Chondrocyte (in vitro differentiated cells): ENCODE measurements around the gene PRRX2. TPM values are rescaled to one million over a fixed set of nuclear protein-coding genes. Genes with fewer than 3 reads are reported as not detected.

Experiments used
- DNase-seq: peaks from one replicate; pipeline ENCODE4 v3.0.0; 2021; ENCODE audit warnings: mixed read lengths, low spot score
- H3K27ac Mint-ChIP-seq: one replicate; pipeline ENCODE4 v1.8.0; 2021; ENCODE audit warnings: mild to moderate bottlenecking, moderate library complexity, mixed read lengths; ENCODE audit not compliant: unreplicated experiment
- H3K27me3 Mint-ChIP-seq: 2 replicates; pipeline ENCODE4 v1.8.0; 2021; ENCODE audit warnings: low read depth, mixed read lengths
- H3K36me3 Mint-ChIP-seq: 2 replicates; pipeline ENCODE4 v1.8.0; 2021; ENCODE audit warnings: low read depth, mixed read lengths
- H3K4me1 Mint-ChIP-seq: 2 replicates; pipeline ENCODE4 v1.8.0; 2021; ENCODE audit warnings: low read depth, mild to moderate bottlenecking, mixed read lengths
- H3K4me3 Mint-ChIP-seq: one replicate; pipeline ENCODE4 v1.8.0; 2021; ENCODE audit warnings: mild to moderate bottlenecking, moderate library complexity, mixed read lengths; ENCODE audit not compliant: unreplicated experiment
- H3K9me3 Mint-ChIP-seq: 2 replicates; pipeline ENCODE4 v1.8.0; 2021; ENCODE audit warnings: low read depth, mixed read lengths
- total RNA-seq: library from RNA; stranded (reverse); gene quantifications from 3 replicates; pipeline ENCODE4 v1.2.1, GENCODE V29; 2021
- TF ChIP-seq, protein P1 (sequence below): fragments of 200-600 bp; sonication (generic); IDR thresholded peaks from 2 replicates; pipeline ENCODE4 v1.5.0; 2021; ENCODE audit warnings: antibody characterized with exemption, mild to moderate bottlenecking, moderate library complexity

Gene PRRX2
- total RNA-seq, 1 donor from 2014 or later, result 5.7 TPM

GRCh38 chr9:129628709-129629108 is 36.7 kb upstream of the PRRX2 start:
- peak overlapping the region; percentile 36 for H3K27ac Mint-ChIP-seq
- H3K36me3 Mint-ChIP-seq, result peaks cover 2% of the 10 kb centered on the region
- peaks cover 54% of the 10 kb centered on the region for H3K4me1 Mint-ChIP-seq
- no peak for DNase-seq
- no peak overlapping the region for H3K4me3 Mint-ChIP-seq
- TF ChIP-seq, protein P1, sequence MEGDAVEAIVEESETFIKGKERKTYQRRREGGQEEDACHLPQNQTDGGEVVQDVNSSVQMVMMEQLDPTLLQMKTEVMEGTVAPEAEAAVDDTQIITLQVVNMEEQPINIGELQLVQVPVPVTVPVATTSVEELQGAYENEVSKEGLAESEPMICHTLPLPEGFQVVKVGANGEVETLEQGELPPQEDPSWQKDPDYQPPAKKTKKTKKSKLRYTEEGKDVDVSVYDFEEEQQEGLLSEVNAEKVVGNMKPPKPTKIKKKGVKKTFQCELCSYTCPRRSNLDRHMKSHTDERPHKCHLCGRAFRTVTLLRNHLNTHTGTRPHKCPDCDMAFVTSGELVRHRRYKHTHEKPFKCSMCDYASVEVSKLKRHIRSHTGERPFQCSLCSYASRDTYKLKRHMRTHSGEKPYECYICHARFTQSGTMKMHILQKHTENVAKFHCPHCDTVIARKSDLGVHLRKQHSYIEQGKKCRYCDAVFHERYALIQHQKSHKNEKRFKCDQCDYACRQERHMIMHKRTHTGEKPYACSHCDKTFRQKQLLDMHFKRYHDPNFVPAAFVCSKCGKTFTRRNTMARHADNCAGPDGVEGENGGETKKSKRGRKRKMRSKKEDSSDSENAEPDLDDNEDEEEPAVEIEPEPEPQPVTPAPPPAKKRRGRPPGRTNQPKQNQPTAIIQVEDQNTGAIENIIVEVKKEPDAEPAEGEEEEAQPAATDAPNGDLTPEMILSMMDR, result no peak
- no peaks in the 10 kb centered on the region for H3K9me3 Mint-ChIP-seq
- H3K27me3 Mint-ChIP-seq, result no peaks in the 10 kb centered on the region

DNA sequence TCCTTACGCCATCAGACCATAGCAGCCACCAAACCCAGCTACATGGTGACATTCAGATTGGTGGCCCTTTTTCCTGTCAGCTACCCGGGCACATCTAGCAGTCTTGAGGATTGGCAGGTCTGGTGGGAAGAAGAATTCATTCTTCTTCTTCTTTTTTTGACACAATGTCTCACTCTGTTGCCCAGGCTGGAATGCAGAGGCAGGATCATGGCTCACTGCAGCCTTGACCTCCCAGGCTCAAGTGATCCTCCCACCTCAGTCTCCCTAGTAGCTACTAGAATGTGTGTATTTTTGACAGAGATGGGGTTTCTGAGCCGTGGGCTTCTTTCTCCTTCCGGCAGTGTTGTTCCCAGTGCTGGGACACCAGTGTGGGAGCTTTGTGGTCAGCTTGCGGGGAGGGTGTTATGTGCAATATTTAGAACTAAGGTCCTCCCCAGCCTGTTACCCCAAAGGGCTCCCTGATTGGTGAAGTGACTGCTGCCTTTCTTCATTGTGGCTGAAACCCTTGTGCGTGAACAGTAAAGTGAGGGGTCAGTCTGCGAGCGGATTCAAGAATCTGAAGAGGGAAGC is 36.1 kb upstream of the PRRX2 start:
- no peak overlapping the region for H3K4me3 Mint-ChIP-seq
- H3K27me3 Mint-ChIP-seq, result no peaks in the 10 kb centered on the region
- peaks cover 54% of the 10 kb centered on the region for H3K4me1 Mint-ChIP-seq
- TF ChIP-seq, protein P1, result no peak
- H3K27ac Mint-ChIP-seq, result peak overlapping the region; percentile 27
- no peaks in the 10 kb centered on the region for H3K9me3 Mint-ChIP-seq
- peaks cover 2% of the 10 kb centered on the region for H3K36me3 Mint-ChIP-seq
- DNase-seq, result no peak

DNA sequence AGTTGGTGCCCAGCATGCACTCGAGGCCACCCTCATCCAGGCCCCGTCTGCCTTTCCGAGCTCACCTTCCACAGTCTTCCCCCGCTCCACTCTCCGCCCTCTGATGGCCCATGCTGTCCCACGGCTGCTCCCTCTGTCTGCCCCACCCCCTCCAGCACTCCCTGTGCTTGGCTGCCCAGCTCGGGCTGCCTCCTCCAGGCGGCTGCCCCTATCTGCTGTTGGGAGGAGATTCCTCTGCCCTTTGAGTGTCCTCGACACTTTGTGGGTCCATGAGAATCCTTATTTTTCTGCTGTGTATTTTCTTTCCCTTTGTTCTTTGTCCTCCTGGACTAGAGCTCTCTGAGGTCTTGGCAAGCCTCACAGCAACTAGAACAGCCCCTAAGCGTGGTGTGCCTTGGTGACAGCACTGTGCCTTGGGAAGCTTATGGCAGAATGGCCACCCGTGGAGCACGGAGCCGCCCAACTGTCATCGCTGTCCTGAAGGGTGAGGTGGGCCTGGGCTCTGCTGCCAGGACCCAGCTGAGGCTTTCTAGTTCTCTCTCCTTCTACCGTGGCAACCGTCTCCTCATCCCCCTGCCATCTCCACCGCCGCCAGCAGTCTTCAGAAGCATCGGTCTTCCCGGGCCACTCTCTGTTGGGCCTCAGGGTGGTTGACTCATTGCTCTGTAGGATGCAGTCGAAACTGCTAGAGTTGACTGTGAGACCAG is 34.3 kb upstream of the PRRX2 start:
- peak overlapping the region; percentile 72 for H3K27ac Mint-ChIP-seq
- peaks cover 54% of the 10 kb centered on the region for H3K4me1 Mint-ChIP-seq
- no peak overlapping the region for H3K4me3 Mint-ChIP-seq
- no peaks in the 10 kb centered on the region for H3K9me3 Mint-ChIP-seq
- H3K27me3 Mint-ChIP-seq, result no peaks in the 10 kb centered on the region
- DNase-seq, result no peak
- TF ChIP-seq, protein P1, result peak; percentile 8
- H3K36me3 Mint-ChIP-seq, result peaks cover 8% of the 10 kb centered on the region

GRCh38 chr9:129631674-129632129 is 33.7 kb upstream of the PRRX2 start:
- TF ChIP-seq, protein P1, result no peak
- Mint-ChIP-seq H3K27ac (peak overlapping the region; percentile 72), H3K27me3 (no peaks in the 10 kb centered on the region), H3K36me3 (peaks cover 8% of the 10 kb centered on the region), H3K9me3 (no peaks in the 10 kb centered on the region), H3K4me3 (no peak overlapping the region), H3K4me1 (peaks cover 53% of the 10 kb centered on the region)
- DNase-seq, result no peak

GRCh38 chr9:129632460-129632859 is 33.0 kb upstream of the PRRX2 start:
- TF ChIP-seq, protein P1, result no peak
- no peaks in the 10 kb centered on the region for H3K9me3 Mint-ChIP-seq
- no peak overlapping the region for H3K4me3 Mint-ChIP-seq
- DNase-seq, result no peak
- no peaks in the 10 kb centered on the region for H3K27me3 Mint-ChIP-seq
- peaks cover 8% of the 10 kb centered on the region for H3K36me3 Mint-ChIP-seq
- peaks cover 45% of the 10 kb centered on the region for H3K4me1 Mint-ChIP-seq
- H3K27ac Mint-ChIP-seq, result no peak overlapping the region
